ENCODE data around the gene ABCB9. TPM values are rescaled to one million over a fixed set of nuclear protein-coding genes. Genes with fewer than 3 reads are reported as not detected.

The ABCB9 gene
- total RNA-seq, 1 experiment from 2014 or later: 6.4 TPM

DNA sequence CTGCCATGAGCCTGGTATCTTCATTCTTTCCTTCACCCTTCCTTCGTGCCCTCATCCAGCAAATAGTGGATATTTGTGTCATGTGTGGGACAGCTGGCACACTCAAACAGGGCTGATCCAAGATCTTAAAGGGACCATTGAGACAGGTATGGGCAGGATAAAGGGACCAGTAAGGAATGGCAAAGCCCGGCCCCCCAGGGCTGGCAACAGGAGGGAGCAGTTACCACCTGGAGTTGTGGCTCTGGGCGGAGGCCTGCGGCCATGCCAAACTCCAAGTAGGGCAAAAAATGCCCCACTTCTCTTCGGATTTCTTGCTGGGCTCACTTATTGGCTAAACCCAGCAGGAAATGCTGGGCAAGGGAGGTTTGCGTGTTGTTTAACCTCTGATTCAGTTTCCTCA lies 10.9 kb upstream of the ABCB9 start:
- Histone ChIP-seq H3K9me3 (no peaks in the 10 kb centered on the region), H3K36me3 (peaks cover 20% of the 10 kb centered on the region), H3K4me3 (no peak overlapping the region), H3K27me3 (no peaks in the 10 kb centered on the region)
- no peak for DNase-seq

DNA sequence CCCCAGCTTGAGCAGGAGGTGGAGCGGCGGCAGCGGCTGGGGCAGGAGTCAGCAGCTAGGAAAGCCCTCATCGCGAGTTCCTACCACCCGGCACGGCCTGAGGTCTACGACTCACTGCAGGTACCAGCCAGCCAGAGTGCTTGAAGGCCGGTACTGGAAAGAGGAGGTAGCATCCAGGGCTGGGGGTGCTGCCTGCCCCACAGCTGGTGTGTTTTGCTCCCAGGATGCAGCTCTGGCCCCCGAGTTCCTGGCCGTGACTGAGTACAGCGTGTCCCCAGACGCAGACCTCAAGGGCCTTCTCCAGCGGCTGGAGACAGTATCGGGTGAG lies 10.3 kb upstream of the ABCB9 start:
- Histone ChIP-seq H3K27me3 (no peaks in the 10 kb centered on the region), H3K36me3 (peaks cover 15% of the 10 kb centered on the region), H3K9me3 (no peaks in the 10 kb centered on the region), H3K4me3 (no peak overlapping the region; the same call in 1 of the 2 replicates)
- no peak for DNase-seq

DNA sequence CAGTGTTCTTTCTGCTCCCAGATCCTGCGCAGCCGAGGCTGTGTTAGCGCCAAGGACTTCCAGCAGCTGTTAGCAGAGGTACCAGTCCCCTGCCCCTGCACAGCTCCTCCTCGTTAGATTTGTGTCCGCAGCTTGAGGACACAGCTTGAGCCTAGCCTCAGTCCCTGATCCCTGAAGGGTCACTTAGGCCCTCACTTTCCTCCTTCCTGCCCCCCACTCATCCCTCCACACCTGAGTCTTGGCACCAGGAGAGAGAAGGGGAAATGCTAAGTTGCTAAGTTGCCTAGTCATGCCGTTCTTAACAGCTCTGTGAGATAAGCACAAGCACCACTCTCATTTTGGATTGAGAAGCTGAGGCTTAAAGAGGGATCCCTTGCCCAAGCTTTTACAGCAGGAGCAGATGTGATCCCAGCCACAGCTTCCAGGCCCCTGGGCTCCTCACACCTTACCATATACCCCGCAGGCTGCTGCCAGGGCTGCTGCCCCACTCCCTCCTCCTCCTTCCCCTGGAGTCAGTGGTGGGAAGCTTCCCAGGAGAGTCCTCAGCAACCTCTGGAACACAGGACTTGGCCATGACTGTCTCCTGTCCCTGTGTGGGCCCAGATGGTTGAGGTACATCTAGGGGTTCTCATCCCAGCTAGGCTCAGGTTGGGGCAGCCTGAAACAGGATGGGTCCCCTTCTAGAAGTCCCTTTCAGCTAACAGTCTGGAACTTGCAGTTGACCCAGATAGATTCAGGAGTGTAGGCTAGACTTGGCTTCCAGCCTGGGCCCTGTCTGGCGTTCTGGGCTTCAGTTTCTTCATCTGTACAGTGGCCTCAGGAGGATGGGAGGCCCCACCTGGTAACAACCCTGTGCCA lies 9.8 kb upstream of the ABCB9 start:
- peaks cover 9% of the 10 kb centered on the region; the same call in 1 of the 2 replicates for H3K36me3 ChIP-seq

DNA sequence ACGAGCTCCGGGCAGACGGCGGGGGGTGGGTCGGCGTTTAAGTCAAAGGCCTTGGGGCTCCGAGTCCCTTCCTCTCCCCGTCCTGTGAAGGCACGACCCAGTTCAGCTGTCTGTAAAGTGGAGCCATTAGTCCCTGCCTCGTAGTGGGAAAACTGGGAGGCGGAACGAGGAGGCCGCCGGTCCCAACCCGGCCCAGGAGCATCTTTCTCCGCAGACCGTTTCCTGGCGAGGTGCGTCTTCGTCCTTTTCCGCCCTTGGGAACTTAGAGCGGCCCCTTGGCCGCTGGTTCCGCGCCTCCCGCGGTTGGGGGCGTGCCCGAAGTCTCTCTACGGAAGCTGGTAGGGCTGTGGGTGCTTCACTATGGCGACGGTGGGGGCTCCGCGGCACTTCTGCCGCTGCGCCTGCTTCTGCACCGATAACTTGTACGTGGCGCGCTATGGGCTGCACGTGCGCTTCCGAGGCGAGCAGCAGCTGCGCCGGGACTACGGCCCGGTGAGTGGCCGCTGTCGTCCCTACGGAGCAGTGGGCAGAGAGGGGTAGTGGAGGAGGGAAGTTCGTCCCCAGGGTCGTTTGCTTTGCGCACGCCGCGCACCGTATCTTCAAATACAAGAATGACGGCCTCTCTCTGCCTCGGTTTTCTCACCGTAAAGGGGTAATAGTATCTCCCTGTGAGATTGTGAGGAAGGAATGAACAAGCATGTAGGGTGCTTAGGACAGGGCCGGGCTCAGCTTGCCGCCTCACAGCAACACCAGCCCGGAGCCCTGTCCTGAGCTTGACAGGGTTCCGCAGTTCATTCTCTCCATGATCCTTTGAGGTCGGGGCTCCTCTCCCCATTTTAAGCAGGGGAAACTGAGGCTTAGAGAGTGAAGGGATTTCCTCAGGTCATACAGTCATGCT lies 8.9 kb upstream of the ABCB9 start, which contains the start of gene OGFOD2:
Gene OGFOD2 (plus strand): TSS at position 353 of the 898 bp plus-strand sequence. CDS start 8 bp downstream, at position 361.
- peaks cover 9% of the 10 kb centered on the region; the same call in 1 of the 2 replicates for H3K36me3 ChIP-seq
- H3K4me3 ChIP-seq: peak within 1 kb of the TSS; percentile 89
- peak; percentile 92 for DNase-seq
- no peaks in the 10 kb centered on the region for H3K9me3 ChIP-seq
- no peaks in the 10 kb centered on the region for H3K27me3 ChIP-seq

More for the DNA sequence above, 9.8 kb upstream of the ABCB9 start:
- peak overlapping the region; percentile 89 for H3K4me3 ChIP-seq
- H3K9me3 ChIP-seq: no peaks in the 10 kb centered on the region
- H3K27me3 ChIP-seq: no peaks in the 10 kb centered on the region
- DNase-seq: no peak

DNA sequence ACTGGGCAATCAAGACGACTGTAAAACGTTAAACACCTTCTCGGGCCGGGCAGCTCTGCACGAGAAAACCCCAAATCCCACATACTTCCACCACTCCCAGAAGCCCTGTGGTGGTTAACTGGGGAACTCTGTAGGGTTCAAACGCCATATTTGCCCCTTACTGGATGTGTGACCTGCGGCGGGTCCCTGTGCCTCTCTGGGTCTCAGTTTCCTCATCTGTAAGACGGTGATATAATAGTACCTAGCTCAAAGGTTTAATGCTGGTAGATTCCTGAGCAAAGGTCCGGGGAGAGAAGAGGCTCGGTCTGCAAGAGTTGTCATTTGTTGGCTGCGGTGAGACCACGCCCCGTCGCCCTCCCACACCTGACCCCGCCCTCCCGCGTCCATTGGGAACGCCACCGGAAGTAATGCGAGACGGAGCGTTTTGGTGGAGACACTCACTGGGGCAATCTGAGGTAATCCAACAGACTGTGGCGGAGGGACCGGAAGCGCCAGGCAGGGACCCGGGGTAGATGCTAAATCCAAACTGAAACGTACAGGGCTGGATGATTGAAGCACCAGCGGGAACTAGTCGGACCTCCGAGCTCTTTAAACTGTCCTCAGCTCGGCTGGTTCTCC lies 8.1 kb upstream of the ABCB9 start:
- H3K4me3 ChIP-seq: peak overlapping the region; percentile 89
- H3K27me3 ChIP-seq: no peaks in the 10 kb centered on the region
- H3K36me3 ChIP-seq: peaks cover 9% of the 10 kb centered on the region; the same call in 1 of the 2 replicates
- H3K9me3 ChIP-seq: no peaks in the 10 kb centered on the region
- DNase-seq: peak; percentile 97

DNA sequence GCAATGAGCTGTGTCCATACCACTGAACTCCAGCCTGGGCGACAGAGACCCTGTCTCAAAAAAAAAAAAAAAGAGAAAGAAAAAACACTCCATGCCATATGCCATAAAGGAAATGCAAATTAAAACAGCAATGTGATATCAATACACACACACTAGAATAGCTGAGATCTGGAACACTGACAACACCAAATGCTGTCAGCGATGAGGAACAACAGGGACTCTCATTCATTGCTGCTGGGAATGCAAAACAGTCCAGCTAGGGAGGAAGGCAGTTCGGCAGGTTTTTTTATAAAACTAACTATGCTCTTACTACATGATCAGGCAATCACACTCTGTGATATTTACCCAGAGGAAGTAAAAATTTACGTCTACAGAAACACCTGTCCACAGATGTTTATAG lies 3.4 kb upstream of the ABCB9 start:
- Histone ChIP-seq H3K4me3 (no peak overlapping the region), H3K36me3 (no peaks in the 10 kb centered on the region), H3K27me3 (no peaks in the 10 kb centered on the region), H3K9me3 (no peaks in the 10 kb centered on the region)
- no peak for DNase-seq

DNA sequence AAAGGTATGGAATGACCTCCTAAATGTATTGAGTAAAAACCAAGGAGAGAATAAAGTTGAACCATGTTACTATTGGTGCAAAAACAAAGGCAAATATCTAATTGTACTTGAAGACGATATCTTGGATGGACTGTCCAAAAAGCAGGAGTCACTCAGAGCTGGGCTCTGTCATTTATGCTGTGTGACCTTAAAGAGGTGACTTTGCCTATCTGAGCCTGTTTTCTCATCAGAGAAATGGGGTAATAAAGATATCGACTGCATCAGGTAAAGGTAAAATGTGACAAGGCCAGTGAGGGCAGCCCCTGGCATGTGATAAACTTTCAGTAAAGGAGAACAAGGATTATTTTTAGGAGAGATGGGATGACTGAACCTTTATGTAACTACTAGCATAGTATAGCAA lies 1.8 kb upstream of the ABCB9 start:
- Histone ChIP-seq H3K36me3 (no peaks in the 10 kb centered on the region), H3K9me3 (no peaks in the 10 kb centered on the region), H3K27me3 (no peaks in the 10 kb centered on the region), H3K4me3 (no peak overlapping the region)
- no peak for DNase-seq

DNA sequence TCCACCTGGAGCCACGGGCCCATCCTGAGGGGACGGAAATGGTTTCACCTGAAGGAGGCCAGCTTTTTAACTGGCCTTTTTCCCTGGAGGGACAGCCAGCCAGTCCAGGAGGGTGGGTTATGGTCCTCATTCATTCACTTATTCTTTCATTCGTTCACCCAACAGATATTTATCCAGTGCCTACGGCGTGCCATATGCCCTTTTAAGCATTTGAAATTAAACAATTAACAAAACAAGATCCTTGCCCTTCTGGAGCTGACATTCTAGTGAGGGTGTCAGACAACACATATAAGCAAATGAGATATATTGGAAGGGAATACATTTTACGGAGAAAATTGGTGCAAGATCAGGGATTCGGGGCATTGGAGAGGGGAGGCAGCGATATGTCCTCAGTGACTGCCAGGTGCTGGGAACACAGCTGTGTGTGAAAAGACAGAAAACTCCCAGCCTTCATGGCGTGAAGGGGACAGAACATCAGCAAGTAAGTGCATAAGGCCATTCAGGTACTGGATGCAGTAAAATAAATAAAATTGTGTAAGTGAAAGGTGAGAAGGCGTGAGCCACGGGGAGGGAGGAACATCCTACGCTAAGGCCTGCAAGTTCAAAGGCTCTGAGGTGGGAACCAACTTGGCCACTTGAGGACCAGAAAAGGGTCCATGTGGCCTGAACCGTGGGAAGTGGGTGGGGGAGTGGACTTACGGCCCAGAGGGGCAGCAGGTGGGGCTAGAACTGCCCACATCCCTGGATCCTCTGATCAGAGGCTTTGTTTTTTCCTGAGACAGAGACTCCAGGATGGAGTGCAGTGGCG lies 684 bp upstream of the ABCB9 start:
- Histone ChIP-seq H3K27me3 (no peaks in the 10 kb centered on the region), H3K36me3 (no peaks in the 10 kb centered on the region), H3K9me3 (no peaks in the 10 kb centered on the region), H3K4me3 (peak overlapping the region; percentile 60)
- no peak for DNase-seq

DNA sequence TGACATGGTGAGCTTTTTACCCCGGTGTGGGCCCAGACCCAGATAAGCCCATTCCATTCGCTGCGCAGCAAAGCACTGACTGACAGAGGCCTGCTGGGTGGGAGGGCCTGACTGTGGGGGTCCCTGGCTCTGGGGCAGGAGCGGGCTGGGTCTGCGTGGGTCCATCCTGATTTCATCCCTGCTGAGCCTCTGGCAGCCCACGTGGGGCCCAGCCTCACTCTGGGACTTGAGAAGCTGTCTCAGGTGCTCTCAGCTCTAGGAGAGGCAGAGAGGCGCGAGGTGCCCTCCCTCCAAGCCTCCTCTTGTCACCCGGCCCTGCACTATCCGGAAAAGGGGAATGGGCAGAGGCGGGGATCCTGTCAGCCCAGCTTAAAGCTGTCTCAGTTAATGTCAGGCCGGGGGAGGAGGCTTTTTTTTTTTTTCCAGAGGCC lies 927 bp downstream of the ABCB9 start:
- H3K9me3 ChIP-seq: no peaks in the 10 kb centered on the region
- DNase-seq: no peak
- no peaks in the 10 kb centered on the region for H3K36me3 ChIP-seq
- H3K27me3 ChIP-seq: no peaks in the 10 kb centered on the region
- H3K4me3 ChIP-seq: peak overlapping the region; percentile 60

DNA sequence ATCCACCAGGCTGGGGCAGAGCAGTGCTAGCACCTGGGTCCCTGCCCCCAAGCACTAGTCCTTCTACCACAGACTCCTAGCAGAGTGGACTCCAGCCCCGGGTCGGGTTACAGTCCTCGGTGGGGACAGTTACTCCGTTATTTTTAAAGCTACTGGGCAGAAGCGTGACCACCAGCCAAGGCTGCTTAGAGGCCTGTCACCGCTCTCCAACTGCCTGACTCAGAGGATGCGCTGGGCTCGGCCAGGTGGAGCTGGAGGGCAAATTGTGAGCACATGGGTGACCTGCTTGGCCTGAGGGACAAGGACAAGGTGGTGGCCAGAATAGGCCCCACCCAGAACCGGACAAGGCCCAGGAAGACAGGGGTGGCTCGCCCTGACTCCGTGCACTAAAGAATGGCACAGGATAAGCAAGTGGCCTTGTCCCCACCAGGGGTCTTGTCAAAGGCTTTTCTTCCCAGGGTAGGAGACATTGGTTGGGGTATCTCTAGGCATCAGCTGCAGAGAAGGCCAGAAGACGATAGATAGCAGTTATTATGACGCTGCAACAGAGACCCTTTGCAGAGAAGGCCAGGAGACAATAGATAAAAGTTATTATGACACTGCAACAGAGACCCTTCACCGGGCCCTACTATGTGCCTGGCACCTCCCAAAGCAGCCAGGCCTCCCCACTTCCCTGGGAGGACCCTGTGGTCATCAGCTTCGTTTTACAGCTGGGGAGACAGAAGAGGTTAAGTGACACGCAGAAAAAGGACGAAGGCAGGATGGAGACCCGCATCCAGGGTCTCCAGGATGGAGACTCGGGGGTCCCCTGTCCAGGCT lies 1.6 kb downstream of the ABCB9 start:
- Histone ChIP-seq H3K36me3 (no peaks in the 10 kb centered on the region; the same call in 1 of the 2 replicates), H3K4me3 (no peak overlapping the region), H3K27me3 (no peaks in the 10 kb centered on the region), H3K9me3 (no peaks in the 10 kb centered on the region)
- no peak for DNase-seq

DNA sequence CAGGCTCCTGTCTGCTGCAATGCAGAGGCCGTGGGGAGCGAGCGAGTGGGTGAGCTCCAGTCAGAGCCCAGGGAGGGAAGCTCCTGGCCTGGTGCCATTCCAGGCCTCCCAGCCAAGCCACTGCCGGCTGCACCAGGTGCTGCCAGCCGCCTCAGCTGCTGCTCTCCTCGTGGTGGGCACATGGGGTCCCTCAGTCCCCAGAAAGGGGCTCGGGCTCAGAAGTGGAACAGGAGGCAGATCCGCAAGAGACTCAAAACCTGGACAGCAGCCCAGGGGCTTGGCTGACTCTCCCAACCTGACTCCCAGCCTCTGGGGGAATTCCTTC lies 2.4 kb downstream of the ABCB9 start:
- Histone ChIP-seq H3K9me3 (no peaks in the 10 kb centered on the region), H3K27me3 (no peaks in the 10 kb centered on the region), H3K4me3 (no peak overlapping the region), H3K36me3 (peaks cover 3% of the 10 kb centered on the region; the same call in 1 of the 2 replicates)
- peak; percentile 73 for DNase-seq

DNA sequence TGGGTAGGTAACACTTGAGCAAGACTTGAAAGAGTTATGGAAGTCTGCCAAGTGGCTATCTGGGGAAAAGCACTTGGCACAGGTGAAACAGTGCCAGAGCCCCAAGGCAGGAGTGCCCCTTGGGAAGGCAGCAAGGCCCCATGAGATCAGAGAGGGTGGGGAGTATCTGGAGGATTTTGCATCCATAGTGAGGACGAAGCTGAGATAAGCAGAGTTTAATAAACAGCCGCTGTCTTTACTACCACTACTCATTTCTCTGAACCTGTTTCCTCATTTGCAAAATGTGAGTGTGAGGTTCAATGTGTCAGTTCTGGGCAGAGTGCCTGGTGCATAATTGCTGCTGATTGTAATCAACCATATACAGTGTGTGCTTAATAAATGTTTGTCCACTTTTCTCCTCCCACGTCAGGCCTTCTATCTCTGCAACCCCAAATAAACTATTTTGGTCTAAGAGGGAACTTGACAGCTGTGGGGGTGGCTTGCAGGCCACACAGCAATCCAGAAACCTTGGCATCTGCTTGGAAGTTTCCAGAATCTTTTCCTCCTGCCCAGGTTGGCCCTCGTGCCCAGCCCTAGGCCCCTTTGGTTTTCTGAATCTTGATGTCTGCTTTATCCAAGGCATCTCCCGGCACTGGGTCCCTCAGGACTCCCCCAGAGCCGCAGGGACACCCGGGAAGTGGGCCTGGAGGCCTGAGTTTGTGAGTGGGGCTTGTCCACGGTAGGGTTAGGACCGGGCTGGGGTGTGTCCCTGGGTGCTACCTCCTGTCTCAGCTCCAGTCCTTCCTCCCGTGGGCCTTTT lies 4.5 kb downstream of the ABCB9 start:
- H3K4me3 ChIP-seq: no peak overlapping the region
- no peak for DNase-seq
- H3K27me3 ChIP-seq: no peaks in the 10 kb centered on the region
- H3K36me3 ChIP-seq: peaks cover 3% of the 10 kb centered on the region; the same call in 1 of the 2 replicates
- no peaks in the 10 kb centered on the region for H3K9me3 ChIP-seq

DNA sequence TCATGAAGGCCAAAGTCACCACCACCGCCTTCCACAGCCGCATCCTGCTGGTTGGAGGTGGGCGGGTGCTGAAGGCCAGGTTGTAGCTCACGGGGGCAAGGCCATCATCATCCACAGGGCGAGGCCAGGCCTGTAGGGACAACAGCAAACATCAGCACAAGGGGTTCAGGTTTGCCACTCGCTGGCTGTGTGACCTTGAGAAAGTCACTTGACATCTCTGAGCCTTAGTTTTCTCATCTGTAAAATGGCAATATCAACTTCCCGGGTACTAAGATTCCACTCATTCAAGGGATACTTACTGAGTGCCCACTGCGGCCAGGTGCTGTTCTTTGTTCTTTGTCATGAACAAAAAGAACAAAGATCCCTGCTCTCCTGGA lies 6.1 kb downstream of the ABCB9 start:
- no peaks in the 10 kb centered on the region for H3K27me3 ChIP-seq
- peaks cover 3% of the 10 kb centered on the region; the same call in 1 of the 2 replicates for H3K36me3 ChIP-seq
- H3K4me3 ChIP-seq: no peak overlapping the region
- H3K9me3 ChIP-seq: no peaks in the 10 kb centered on the region
- no peak for DNase-seq

DNA sequence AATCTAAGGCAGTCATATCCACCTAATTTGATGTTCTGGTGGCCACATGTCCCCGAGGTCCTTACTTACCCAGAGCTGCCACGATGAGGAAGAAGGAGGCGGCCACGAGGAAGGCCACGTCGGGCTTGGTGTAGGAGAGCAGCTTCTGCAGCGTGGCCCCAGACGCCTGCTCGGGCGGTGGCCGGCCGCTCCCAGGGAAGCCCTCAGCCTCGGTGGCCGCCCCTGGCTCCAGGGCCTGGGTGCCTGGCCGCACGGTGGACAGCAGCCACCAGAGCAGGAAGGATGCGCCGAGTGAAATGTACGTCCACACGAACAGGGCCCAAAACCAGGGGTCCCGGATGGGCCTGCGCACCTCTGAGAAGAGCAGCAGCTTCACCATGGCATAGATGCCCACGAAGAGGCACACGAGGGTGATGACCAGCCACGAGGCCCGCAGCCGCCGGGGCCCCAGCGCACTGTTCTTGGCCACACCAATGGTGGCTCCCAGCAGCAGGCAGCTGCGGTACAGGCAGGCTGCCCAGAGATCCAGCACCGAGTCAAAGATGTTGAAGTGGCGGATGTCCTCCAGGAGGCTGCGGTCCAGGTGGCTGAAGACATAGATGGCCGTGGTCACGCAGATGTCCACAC lies 6.6 kb downstream of the ABCB9 start:
- H3K4me3 ChIP-seq: no peak overlapping the region
- H3K36me3 ChIP-seq: peaks cover 3% of the 10 kb centered on the region; the same call in 1 of the 2 replicates
- H3K9me3 ChIP-seq: no peaks in the 10 kb centered on the region
- no peak for DNase-seq
- no peaks in the 10 kb centered on the region for H3K27me3 ChIP-seq
